Lower leg skin (tissue), 3 donors: ENCODE data around the gene DNAH9.

ENCODE experiments used
- CTCF ChIP-seq, 3 donors: fragments of 450-650 bp; IDR thresholded peaks; one replicate each; pipeline ENCODE4 v1.5.1; 2016; ENCODE audit warnings: antibody characterized with exemption in 3 of 3, mild to moderate bottlenecking in 3 of 3, moderate library complexity in 2 of 3
- POLR2A ChIP-seq, 2 donors: fragments of 450-650 bp; IDR thresholded peaks; one replicate each; pipeline ENCODE4 v1.6.1; 2016 to 2017; ENCODE audit warnings: antibody characterized with exemption in 2 of 2, mild to moderate bottlenecking in 1 of 2, moderate library complexity in 1 of 2

DNA sequence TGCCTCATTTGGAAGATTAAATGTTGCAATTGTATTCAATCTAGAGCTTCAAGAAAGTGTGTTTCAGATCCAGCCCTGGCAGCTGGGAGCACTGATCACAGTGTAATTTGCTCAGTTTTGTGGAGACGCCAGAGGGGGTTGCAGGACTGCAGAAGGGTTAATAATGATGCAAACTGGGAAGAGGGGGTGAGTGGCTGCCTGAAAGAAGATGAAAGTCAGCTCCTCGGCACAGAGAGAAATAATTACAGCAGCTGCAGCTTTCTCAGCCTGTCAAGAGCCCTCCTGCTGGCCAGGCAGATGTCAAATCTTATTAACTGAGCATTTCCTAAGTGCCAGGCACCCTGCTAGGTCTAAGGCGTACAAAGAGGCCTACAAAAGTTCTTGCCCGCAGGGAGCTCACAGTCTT lies 301.3 kb downstream of the DNAH9 start:
- TF ChIP-seq POLR2A (IDR thresholded peaks at IDR 0.05) (no peak), CTCF (IDR thresholded peaks at IDR 0.05) (no peak)
